Measurements from ENCODE around the gene SDK1. TPM values are rescaled to one million over a fixed set of nuclear protein-coding genes. Genes with fewer than 3 reads are reported as not detected.

Gene SDK1
- total RNA-seq, 4 donors from 2014 or later = under 0.01 to 16.2 (median 7.2) TPM

DNA sequence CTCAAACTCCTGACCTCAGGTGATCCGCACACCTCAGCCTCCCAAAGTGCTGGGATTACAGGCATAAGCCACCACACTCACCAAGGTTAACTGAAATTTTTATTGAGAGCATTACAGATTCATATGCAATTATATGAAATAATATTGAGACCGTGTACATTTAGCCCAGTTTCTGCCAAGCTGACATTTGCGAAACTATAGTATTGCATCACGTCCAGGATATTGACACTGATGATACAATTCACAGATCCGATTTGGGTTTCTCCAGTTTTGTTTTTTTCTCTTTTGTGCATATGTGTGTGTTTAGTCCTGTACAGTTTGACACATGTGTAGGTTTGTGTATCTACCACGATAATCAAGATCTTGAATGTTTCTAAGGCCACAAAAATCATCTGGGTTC, 753.1 kb downstream of the SDK1 start:
- H3K9me3 ChIP-seq = no peaks in the 10 kb centered on the region
- DNase-seq = no peak
- no peak overlapping the region for H3K27ac ChIP-seq
- no peaks in the 10 kb centered on the region for H3K36me3 ChIP-seq
- TF ChIP-seq, protein P1, sequence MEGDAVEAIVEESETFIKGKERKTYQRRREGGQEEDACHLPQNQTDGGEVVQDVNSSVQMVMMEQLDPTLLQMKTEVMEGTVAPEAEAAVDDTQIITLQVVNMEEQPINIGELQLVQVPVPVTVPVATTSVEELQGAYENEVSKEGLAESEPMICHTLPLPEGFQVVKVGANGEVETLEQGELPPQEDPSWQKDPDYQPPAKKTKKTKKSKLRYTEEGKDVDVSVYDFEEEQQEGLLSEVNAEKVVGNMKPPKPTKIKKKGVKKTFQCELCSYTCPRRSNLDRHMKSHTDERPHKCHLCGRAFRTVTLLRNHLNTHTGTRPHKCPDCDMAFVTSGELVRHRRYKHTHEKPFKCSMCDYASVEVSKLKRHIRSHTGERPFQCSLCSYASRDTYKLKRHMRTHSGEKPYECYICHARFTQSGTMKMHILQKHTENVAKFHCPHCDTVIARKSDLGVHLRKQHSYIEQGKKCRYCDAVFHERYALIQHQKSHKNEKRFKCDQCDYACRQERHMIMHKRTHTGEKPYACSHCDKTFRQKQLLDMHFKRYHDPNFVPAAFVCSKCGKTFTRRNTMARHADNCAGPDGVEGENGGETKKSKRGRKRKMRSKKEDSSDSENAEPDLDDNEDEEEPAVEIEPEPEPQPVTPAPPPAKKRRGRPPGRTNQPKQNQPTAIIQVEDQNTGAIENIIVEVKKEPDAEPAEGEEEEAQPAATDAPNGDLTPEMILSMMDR (IDR thresholded peaks at IDR 0.05) = no peak
- TF ChIP-seq POLR2A (IDR thresholded peaks at IDR 0.05) = no peak
- intact Hi-C loops (cut with DNase I; ENCODE audit: low total_unique reads) = no loop called here
- H3K4me3 ChIP-seq = no peak overlapping the region
- no peaks in the 10 kb centered on the region for H3K27me3 ChIP-seq
- no peaks in the 10 kb centered on the region for H3K4me1 ChIP-seq

DNA sequence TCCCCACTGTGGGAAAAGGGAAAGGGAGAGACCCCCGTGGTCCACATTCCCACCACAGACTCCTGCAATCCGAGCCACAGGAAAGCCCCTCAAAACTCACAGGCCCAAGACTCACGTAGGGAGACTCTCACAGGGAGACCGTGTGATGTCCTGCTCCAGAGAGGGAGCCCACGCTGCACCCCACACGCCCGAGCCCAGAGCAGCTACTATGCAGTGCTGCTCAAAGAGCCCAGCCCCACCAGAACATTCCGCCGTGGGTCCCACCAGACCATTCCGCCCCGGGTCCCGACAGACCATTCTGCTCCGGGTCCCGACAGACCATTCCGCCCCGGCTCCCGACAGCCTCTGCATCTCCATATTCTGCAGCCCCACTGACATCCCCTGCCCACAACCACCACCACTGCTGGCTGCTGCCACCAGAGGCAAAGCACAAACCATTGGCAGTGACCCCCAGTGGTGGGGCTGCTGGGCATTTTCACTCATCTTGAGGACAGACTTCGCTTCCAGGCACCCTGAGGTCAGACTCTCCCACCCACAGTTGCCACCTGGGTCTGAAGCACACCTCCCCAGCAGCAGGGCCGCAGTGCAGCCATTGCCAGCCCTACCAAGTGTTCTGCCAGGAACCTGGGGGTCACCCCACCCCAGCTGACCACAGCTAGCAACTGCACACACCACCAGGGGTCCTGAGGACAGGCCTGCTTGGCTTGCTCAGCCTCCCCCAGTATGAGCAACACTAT, 755.7 kb downstream of the SDK1 start:
- intact Hi-C loops (cut with DNase I; ENCODE audit: low total_unique reads) = no loop called here
- Histone ChIP-seq H3K4me1 (no peaks in the 10 kb centered on the region), H3K27me3 (no peaks in the 10 kb centered on the region), H3K36me3 (no peaks in the 10 kb centered on the region), H3K4me3 (no peak overlapping the region), H3K9me3 (no peaks in the 10 kb centered on the region), H3K27ac (no peak overlapping the region)
- TF ChIP-seq POLR2A (IDR thresholded peaks at IDR 0.05) = no peak
- TF ChIP-seq, protein P1 (IDR thresholded peaks at IDR 0.05) = no peak
- DNase-seq = no peak

DNA sequence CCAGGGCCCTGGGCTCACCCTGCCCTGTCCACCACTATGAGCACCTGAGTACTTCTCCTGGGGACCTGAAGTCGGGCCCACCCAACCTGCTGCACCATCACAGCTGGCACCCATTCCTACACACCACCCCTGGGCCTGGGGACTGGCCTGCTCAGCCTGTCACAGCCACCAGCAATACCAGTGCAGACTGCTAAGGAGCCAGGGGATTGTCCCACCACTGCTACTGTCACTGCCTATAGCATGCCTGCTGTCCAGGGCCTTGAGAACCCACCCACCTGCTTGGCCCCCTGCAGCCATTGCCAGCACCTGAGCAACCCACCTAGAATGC, 756.2 kb downstream of the SDK1 start:
- TF ChIP-seq, protein P1 (IDR thresholded peaks at IDR 0.05) = no peak
- TF ChIP-seq POLR2A (IDR thresholded peaks at IDR 0.05) = no peak
- Histone ChIP-seq H3K27ac (no peak overlapping the region), H3K4me3 (no peak overlapping the region), H3K36me3 (no peaks in the 10 kb centered on the region), H3K27me3 (no peaks in the 10 kb centered on the region), H3K4me1 (no peaks in the 10 kb centered on the region), H3K9me3 (no peaks in the 10 kb centered on the region)
- DNase-seq = no peak
- intact Hi-C loops (cut with DNase I; ENCODE audit: low total_unique reads) = no loop called here

DNA sequence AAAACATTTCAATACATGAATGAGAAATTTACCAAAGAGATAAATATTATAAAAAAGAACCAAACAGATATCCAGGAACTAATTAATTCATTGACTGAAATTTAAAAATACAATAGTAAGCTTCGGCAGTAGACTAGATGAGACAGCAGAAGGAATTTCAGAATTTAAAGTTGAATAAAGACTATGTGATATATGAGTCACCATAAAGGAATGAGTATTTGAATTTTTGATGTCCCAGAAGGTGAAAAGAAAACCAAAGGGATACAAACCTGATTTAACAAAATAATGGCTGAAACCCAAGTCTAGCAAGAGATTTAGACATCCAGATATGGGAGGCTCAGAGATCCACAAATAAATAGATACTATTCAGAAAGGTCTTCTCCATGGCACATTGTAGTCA, 757.1 kb downstream of the SDK1 start:
- Histone ChIP-seq H3K9me3 (no peaks in the 10 kb centered on the region), H3K27ac (no peak overlapping the region), H3K4me1 (no peaks in the 10 kb centered on the region), H3K36me3 (no peaks in the 10 kb centered on the region), H3K4me3 (no peak overlapping the region), H3K27me3 (no peaks in the 10 kb centered on the region)
- DNase-seq = no peak
- TF ChIP-seq, protein P1 (IDR thresholded peaks at IDR 0.05) = no peak
- TF ChIP-seq POLR2A (IDR thresholded peaks at IDR 0.05) = no peak
- intact Hi-C loops (cut with DNase I; ENCODE audit: low total_unique reads) = no loop called here

DNA sequence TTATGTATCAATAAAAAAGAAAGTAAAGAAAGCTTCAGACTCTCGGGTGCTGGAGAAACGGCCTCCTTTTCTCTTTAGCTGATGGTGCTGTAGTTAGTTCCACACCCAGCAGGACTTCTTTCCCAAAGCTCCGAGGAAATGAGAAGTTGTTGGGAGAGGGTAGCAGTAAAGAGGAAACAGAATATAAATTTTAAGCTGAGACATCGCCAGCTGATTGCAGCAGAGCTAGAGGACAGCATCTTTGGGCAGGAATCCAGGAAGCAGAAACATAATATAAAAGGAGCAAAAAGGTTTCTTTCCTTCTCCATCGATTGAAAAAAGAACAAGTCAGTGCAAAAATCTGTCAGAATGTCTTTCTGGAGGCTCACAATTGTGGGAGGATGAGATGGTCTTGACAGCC, 764.1 kb downstream of the SDK1 start:
- Histone ChIP-seq H3K27ac (no peak overlapping the region), H3K4me3 (no peak overlapping the region), H3K4me1 (no peaks in the 10 kb centered on the region), H3K9me3 (no peaks in the 10 kb centered on the region), H3K36me3 (no peaks in the 10 kb centered on the region), H3K27me3 (no peaks in the 10 kb centered on the region)
- TF ChIP-seq, protein P1 (IDR thresholded peaks at IDR 0.05) = no peak
- no peak for TF ChIP-seq POLR2A (IDR thresholded peaks at IDR 0.05)
- no peak for DNase-seq
- intact Hi-C loops (cut with DNase I; ENCODE audit: low total_unique reads) = no loop called here

Data from uterus (tissue), 4 donors.